GM21367 (cell line): Measurements from ENCODE around the gene VCAN.

Source experiments
- ATAC-seq: cut with Tn5 transposase; IDR thresholded peaks from one replicate; pipeline ENCODE4 v1.9.1; 2021; ENCODE audit not compliant: unreplicated experiment

VCAN gene

GRCh38 chr5:83467371-83468035 lies 4.0 kb upstream of the VCAN start:
- ATAC-seq: no peak

DNA sequence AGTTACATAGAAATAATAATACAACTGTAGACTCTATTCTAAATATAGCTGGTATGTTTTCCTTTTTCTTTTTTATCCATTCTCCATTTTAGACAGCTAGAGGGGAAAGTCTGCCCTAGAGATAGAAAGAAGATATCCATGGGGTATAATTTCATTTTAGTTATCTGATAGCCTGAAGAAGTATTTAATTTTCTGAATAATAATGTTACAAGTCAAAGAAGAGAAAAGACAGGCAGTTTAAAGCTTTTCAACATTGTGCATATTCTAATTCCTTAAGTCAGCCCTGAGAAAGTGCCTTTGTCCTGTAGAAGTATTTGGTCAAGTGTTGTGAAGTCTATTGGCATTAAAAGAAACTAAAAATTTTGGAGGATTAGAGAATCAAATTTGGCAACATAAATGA lies 2.5 kb upstream of the VCAN start:
- no peak for ATAC-seq

DNA sequence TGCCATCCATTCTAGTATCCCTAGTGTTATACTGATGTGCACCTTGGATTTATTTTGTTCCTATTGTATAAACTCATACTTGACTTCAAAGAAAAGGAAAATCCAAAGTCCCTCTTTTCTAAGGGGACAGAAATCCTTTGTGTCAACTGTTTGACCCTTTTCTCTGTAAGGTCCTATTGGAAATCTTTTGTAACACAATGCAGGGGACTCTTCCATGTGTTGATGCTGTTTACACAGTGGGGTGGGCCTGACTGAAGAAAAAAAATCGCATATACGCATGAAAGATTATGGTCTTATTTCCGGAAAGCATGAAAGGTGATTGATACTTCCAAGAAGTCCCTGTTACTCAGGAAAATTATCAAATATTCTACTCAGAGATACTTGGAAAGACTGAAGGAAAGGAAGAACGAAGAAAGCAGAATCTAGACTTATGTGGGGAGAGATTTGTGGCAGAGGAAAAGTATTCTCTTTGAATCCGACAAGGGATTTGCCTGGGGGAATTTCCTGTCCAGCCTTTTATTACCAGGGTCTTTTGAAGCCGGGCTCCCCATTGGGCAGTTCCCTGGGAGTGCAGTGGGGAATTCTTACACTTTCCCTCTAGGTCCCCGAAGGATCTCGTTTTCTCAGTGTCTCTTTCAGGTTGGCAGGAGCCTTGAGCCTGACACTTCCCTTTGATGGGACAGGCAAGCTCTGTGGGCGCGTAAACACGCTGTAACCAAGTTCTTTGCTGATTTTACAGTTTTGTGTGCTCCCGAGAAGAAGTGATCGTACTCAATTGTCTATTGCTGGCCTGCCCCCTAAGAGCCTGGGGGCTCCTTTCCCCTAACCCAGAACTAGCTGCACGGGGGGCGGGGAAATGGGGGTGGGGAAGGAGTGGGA lies 779 bp upstream of the VCAN start:
- ATAC-seq: no peak

DNA sequence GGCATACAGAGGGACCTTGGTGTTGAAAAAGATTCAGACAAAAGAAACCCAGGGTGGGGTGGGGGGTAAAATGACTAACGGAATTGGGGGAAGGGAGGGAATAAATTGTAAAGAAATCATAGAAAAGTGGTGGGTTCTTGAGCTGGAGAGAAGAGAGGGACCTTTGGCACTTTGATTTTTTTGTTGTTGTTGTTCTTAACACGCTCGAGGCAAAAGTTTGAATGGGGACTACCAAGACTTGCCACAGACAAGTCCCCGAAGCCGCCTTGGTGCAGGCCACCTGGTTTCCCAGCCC lies 616 bp downstream of the VCAN start:
- no peak for ATAC-seq

GRCh38 chr5:83472508-83473345 lies 1.2 kb downstream of the VCAN start:
- peak; percentile 33 for ATAC-seq

DNA sequence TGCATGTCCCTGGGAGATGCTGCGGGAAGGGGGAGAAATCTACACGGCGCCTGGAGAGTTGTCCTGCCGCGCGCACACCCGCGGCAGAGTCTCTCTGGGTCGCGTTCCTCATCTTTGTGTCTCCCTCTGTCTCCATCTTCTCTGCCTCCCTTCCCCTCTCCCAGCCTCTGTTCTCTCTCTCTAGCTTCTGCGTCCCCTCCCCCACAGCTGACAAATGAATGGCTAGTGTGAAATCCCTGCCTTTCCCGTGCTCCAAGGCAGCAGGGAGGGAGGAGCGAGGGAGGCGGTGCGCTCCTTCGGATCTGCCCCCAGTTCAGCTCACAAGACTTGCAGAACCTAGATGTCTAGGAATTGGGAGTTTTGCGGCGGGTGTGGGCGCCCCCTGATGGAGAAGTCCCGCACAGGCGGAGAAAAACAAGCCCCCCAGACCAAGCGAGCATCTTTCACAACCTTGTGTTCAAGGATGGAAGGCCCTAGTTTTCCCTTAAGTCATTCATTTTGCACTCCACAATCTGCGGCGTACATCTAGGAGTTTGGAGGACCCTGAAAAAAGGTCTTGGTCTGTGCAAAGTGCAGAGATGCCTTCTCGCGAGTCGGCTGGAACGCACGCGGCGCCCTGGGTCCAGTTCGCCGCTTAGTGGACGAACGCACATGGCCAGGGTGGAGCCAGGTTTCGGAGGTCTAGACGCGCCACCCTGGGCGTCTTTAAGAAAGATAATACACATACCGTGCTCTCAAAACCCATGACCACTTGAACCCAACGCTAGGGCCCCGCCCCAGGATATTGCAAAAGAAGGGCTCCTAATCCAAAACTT lies 2.0 kb downstream of the VCAN start:
- ATAC-seq: peak; percentile 60

DNA sequence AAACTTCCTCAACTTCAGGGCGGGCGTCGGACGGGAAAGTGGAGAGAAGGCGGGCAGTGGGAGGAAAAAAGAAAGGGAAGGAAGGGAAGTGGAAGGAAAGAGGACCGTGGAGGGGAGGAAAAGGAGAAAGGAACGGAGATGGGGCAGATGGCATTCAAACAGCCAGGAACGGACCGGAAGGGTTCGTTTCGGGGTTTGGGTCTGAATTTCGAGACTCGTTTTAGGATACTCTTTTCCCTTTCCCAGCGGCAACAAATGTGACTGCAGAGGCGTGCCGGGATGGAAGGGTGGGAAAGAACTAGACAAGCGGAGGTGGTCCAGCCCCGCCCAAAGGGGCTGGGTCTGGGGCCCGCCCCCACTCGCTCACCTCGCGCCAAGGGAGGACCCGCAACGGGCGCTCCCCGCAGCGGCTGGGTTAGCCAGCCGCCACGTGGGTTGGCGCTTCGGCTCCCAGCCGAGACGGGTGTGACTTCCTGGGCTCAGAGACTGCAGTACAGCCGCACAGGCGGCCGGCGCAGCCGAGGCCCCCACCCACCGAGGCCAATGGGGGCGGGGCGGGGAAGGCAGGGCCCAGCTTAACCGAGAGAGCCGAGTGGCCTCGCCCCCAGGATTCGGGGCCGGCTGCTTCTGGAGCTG lies 2.7 kb downstream of the VCAN start:
- peak; percentile 42 for ATAC-seq

DNA sequence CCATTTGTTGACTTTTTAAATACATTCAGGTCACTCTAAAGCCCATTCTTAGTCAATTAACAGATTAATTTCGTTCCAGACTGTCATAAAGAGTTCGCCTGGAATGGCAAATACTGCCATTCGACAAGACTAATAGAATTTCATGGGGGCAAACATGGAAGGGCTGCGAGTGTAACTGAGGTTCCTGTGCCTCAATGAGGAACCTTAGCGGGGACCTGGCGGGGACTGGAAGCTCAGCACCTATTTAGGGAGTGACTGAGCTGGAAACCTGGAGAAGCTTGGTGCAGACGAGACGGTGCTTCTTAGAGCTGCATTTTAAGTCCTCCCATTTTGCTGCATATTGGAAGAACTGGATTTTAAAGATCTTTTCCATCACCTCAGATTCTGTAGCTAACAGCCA lies 3.4 kb downstream of the VCAN start:
- no peak for ATAC-seq

- ATAC-seq: no peak
Observed at GRCh38 chr5:83475391-83475863, 3.9 kb downstream of the VCAN start.

DNA sequence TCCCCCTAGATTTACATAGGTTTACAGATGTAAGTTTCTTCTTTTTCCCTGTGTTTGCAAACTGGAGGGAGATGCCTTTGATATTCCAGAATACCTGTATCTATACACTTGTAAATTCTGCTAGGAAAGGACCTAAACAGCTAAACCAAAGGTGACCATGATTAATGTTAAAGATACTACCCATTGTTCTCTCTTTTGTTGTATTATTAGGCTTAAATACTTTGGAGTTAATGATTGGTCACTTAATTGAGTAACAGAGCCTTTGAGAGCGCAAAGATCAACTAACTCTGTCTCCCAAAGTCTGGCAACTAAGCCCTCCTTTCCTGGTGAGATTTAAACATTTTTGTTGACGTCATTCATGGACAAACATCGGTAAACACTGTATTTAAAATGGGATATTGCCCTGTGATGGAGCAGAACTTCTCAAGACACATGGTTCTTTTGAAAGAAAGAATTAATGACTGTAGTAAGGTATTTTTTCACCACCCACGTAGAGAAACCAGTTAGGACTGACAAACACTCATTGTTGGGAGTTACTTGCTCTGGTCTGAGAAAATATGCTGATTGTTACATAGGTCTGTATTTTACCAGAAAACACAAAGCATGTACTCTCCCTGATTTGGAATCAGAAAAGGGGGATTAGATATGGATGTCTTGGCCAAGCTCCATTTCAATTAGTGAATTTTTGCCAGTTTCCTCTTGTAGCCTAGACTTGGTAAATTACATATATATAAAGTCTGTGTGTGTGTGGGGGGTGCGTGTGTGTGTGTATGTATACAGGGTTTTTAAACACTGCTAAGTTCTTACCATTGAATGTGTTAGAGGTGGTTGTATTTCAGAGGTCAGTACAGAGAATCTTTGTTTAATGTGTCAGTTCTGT lies 4.6 kb downstream of the VCAN start:
- no peak for ATAC-seq

GRCh38 chr5:83482961-83483360 lies 11.4 kb downstream of the VCAN start:
- no peak for ATAC-seq

DNA sequence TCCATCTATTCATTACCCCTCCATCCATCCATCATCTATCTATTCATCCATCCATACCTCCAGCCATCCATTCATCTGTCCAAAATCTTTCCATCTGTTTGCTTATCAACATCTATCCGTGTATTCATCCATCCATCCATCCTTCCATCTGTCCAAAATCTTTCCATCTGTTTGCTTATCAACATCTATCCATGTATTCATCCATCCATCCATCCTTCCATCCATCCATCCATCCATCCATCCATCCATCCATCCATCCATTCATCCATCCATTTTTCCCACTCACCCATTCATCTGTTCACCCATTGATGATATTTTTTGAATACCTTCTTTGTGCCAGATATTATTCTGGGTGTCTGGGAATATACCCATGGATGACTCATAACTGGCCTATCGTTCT lies 12.8 kb downstream of the VCAN start:
- ATAC-seq: no peak

DNA sequence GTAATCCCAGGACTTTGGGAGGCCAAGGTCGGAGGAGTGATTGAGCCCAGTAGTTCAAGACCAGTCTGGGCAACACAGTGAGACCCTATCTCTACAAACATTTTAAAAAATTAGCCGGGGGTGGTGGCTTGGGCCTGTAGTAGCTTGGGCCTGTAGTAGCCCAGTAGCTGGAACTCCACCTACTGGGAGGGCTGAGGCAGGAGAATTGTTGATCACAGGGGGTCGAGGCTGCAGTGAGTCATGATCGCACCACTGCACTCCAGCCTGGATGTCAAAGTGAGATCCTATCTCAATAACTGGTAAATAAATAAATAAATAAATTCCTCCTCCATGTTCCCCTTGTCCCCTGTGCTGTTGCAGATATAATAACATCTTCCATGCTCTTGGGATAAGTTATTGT lies 14.3 kb downstream of the VCAN start:
- ATAC-seq: no peak

DNA sequence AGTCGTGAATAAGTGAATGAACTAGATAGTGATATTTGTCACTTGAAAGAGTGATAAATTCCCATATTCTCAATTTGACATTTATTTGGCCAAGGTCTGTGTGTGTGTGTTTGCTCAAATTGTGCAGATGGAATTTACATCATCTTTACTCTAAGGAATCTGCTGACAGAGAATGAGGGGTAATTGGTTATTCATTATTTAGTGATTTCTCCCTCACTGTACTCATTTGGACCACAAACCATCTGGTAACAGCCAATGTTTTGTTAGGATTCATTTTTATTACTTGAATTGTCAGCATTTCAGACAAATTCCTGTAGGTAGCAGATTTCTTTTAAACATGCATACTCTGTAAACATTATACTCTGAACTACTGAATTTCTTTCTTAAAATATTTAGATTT lies 15.6 kb downstream of the VCAN start:
- no peak for ATAC-seq

DNA sequence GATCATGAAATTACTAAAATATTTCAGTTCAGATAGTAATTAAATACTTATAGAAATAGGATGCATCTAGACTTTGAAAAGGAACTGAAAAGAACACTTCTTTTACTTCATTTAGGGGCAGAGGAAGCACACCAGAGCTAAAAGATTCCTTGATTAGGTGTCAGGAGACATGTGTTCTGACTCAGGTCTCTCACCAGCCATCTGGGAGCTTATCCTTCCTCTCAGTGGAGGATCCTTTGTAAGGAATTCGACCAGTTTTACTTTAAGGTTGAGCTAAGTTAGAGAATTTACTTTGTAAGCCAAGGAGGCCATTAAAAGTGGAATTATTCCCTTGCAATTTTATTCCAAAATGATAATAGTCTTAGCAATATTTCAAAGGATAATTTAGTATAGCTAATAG lies 16.7 kb downstream of the VCAN start:
- ATAC-seq: no peak

- no peak for ATAC-seq
Observed at GRCh38 chr5:83488821-83489220, 17.3 kb downstream of the VCAN start.

- no peak for ATAC-seq
Observed at GRCh38 chr5:83490203-83490602, 18.7 kb downstream of the VCAN start.

DNA sequence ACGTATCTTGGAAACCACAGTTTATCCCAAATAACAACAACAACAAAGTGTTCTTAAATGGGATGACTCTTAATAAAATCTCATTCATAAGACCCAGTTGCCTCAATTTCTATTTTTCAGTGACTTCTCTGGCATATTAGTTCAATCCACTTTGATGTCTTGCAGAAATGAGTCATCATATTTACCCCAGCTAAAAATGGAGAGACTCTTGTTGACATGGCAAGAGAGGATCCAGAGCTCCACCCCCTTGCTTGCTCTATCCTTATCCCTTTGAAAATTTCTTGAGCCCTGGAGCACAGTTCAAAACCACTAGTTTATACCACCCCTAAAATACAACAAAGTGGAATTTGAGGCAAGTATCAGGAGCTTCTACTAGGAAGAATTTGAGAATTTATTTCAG lies 20.8 kb downstream of the VCAN start:
- ATAC-seq: no peak

- no peak for ATAC-seq
Observed at GRCh38 chr5:83493644-83494043, 22.1 kb downstream of the VCAN start.
